ENCODE data around the gene TUSC2. TPM values are rescaled to one million over a fixed set of nuclear protein-coding genes. Genes with fewer than 3 reads are reported as not detected.

TUSC2 gene
- total RNA-seq, 1 experiment from 2014 or later, result 35.3 TPM

- Histone ChIP-seq H3K27me3 (ENCODE audit: control insufficient read depth, insufficient read depth, low read length) (no peaks in the 10 kb centered on the region), H3K27ac (ENCODE audit: low read length) (peak overlapping the region; percentile 65), H3K9me3 (ENCODE audit: control insufficient read depth, insufficient read depth, low read depth, low read length) (no peaks in the 10 kb centered on the region), H3K36me3 (ENCODE audit: control insufficient read depth, insufficient read depth, low read length) (no peaks in the 10 kb centered on the region), H3K4me1 (ENCODE audit: control insufficient read depth, insufficient read depth, low read length) (peaks cover 4% of the 10 kb centered on the region), H3K4me3 (ENCODE audit: low read depth in 2 of 2, low read length in 2 of 2) (peak overlapping the region; percentile 65 to 77)
- intact Hi-C loops (cut with micrococcal nuclease; ENCODE audit: unreplicated experiment), result no loop called here
- ChIA-PET CTCF (no interaction called here), POLR2A (no interaction called here)
- ATAC-seq, result no peak
- BruUV-seq (replicated peaks), result TSS peak; percentile 92
- in situ Hi-C loops (cut with HindIII; ENCODE audit: low pct_unique_long_range_greater_than_20kb, low sequenced_read_pairs), result no loop called here
- TF ChIP-seq REST (IDR thresholded peaks at IDR 0.05; ENCODE audit: insufficient read depth in 1 of 2, low read depth in 2 of 2, low read length in 1 of 2) (no peak), TCF7L2 (IDR thresholded peaks at IDR 0.05; ENCODE audit: low read depth, low read length) (no peak), CTCF (IDR thresholded peaks at IDR 0.05) (no peak), POLR2AphosphoS5 (IDR thresholded peaks at IDR 0.05; ENCODE audit: low read depth, low read length) (no peak), SIN3A (IDR thresholded peaks at IDR 0.05; ENCODE audit: borderline replicate concordance, insufficient read depth, low read depth, low read length) (no peak)
- DNase-seq (ENCODE audit: low read depth, low spot score), result no peak
Measured at GRCh38 chr3:50297896-50298725, 29.9 kb downstream of the TUSC2 start.

- ChIA-PET POLR2A (no interaction called here), CTCF (no interaction called here)
- Histone ChIP-seq H3K27me3 (ENCODE audit: control insufficient read depth, insufficient read depth, low read length) (no peaks in the 10 kb centered on the region), H3K9me3 (ENCODE audit: control insufficient read depth, insufficient read depth, low read depth, low read length) (no peaks in the 10 kb centered on the region), H3K27ac (ENCODE audit: low read length) (no peak overlapping the region), H3K36me3 (ENCODE audit: control insufficient read depth, insufficient read depth, low read length) (no peaks in the 10 kb centered on the region), H3K4me3 (ENCODE audit: low read depth in 2 of 2, low read length in 2 of 2) (no peak overlapping the region), H3K4me1 (ENCODE audit: control insufficient read depth, insufficient read depth, low read length) (peaks cover 10% of the 10 kb centered on the region)
- intact Hi-C loops (cut with micrococcal nuclease; ENCODE audit: unreplicated experiment) (no loop called here), in situ Hi-C loops (cut with HindIII; ENCODE audit: low pct_unique_long_range_greater_than_20kb, low sequenced_read_pairs) (no loop called here)
- TF ChIP-seq TCF7L2 (IDR thresholded peaks at IDR 0.05; ENCODE audit: low read depth, low read length) (no peak), SIN3A (IDR thresholded peaks at IDR 0.05; ENCODE audit: borderline replicate concordance, insufficient read depth, low read depth, low read length) (no peak), POLR2AphosphoS5 (IDR thresholded peaks at IDR 0.05; ENCODE audit: low read depth, low read length) (no peak), REST (IDR thresholded peaks at IDR 0.05; ENCODE audit: insufficient read depth in 1 of 2, low read depth in 2 of 2, low read length in 1 of 2) (no peak), CTCF (IDR thresholded peaks at IDR 0.05) (no peak)
- DNase-seq (ENCODE audit: low read depth, low spot score), result no peak
- BruUV-seq (replicated peaks), result no TSS peak
- ATAC-seq, result no peak
Measured at GRCh38 chr3:50297384-50297775, 30.6 kb downstream of the TUSC2 start.

All from Panc1 (cell line).